ENCODE results near the gene DYNC1H1.

DNA sequence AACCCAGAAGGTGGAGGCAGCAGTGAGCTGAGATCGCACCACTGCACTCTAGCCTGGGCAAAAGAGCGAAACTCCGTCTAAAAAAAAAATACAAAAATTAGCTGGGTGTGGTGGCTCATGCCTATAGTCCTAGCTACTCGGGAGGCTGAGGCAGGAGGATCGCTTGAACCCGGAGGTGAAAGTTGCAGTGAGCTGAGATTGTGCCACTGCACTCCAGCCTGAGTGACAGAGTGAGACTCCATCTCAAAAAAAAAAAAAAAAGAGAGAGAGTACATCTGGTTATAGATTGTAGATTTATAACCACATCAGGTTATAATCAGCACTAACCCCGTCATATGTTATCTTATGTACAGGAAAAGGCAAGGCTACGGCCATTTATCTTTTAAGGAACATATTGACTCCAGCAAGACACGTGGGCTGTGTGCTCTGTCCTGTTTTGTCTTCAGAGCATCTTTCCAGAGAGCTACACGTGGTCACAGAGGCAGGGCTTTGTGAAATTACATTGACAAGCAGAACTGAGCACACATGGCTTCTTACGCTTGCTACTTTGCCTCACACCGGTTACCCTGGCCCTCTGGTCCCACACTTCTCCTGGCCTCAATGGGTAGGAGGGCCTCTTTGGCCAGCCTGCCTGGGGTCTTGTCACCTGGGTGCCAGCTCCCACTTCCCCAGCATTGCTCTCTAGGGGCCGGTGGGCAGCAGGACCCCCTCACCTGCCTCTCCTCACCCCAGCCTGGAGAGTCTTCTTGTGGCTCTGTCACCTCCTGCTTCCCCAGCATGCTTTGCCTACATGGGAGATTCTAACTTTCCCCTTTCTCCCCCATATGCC lies 6.8 kb upstream of the DYNC1H1 start:
- TF ChIP-seq, protein P1, sequence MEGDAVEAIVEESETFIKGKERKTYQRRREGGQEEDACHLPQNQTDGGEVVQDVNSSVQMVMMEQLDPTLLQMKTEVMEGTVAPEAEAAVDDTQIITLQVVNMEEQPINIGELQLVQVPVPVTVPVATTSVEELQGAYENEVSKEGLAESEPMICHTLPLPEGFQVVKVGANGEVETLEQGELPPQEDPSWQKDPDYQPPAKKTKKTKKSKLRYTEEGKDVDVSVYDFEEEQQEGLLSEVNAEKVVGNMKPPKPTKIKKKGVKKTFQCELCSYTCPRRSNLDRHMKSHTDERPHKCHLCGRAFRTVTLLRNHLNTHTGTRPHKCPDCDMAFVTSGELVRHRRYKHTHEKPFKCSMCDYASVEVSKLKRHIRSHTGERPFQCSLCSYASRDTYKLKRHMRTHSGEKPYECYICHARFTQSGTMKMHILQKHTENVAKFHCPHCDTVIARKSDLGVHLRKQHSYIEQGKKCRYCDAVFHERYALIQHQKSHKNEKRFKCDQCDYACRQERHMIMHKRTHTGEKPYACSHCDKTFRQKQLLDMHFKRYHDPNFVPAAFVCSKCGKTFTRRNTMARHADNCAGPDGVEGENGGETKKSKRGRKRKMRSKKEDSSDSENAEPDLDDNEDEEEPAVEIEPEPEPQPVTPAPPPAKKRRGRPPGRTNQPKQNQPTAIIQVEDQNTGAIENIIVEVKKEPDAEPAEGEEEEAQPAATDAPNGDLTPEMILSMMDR (IDR thresholded peaks at IDR 0.05), result no peak
- TF ChIP-seq EZH2phosphoT487 (IDR thresholded peaks at IDR 0.05) (no peak), EZH2 (IDR thresholded peaks at IDR 0.05) (no peak)
